Esophagus squamous epithelium (tissue), 4 donors: Measurements from ENCODE around the gene ABCG5.

ENCODE experiments used
- POLR2A ChIP-seq, 4 donors: fragments of 450-650 bp; IDR thresholded peaks; one replicate each; pipeline ENCODE4 v1.6.1; 2017; ENCODE audit warnings: antibody characterized with exemption in 4 of 4, mild to moderate bottlenecking in 4 of 4, moderate library complexity in 3 of 4
- TF ChIP-seq, protein P1 (sequence below), 6 experiments: fragments of 450-650 bp in 4 of 6; fragments of 200-600 bp in 2 of 6; sonication (generic) in 2 of 6; IDR thresholded peaks; one replicate each; pipeline ENCODE4 v1.5.1; 2016 to 2019; ENCODE audit warnings: antibody characterized with exemption in 6 of 6, mild to moderate bottlenecking in 4 of 6, moderate library complexity in 4 of 6

DNA sequence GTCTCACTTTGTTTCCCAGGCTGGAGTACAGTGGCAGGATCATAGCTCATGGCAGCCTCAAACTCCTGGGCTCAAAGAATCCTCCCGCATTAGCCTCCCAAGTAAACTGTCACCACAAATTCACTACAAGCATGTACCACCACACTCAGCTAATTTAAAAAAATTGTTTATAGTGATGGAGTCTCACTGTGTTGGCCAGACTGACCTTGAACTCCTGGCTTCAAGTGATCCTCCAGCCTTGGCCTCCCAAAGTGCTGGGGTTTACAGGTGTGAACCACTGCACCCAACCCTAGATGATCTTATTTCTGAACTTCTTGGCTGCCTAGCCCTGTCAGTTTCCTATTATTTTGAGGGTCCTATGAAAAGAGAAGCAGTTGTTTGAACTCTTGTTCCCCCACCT is 50.0 kb downstream of the ABCG5 start:
- TF ChIP-seq, protein P1, sequence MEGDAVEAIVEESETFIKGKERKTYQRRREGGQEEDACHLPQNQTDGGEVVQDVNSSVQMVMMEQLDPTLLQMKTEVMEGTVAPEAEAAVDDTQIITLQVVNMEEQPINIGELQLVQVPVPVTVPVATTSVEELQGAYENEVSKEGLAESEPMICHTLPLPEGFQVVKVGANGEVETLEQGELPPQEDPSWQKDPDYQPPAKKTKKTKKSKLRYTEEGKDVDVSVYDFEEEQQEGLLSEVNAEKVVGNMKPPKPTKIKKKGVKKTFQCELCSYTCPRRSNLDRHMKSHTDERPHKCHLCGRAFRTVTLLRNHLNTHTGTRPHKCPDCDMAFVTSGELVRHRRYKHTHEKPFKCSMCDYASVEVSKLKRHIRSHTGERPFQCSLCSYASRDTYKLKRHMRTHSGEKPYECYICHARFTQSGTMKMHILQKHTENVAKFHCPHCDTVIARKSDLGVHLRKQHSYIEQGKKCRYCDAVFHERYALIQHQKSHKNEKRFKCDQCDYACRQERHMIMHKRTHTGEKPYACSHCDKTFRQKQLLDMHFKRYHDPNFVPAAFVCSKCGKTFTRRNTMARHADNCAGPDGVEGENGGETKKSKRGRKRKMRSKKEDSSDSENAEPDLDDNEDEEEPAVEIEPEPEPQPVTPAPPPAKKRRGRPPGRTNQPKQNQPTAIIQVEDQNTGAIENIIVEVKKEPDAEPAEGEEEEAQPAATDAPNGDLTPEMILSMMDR (IDR thresholded peaks at IDR 0.05) = no peak
- TF ChIP-seq POLR2A (IDR thresholded peaks at IDR 0.05) = no peak
